Panc1 (cell line): ENCODE data around the gene ZNF579.

Experiments
- CTCF ChIP-seq: fragments of 450-650 bp; IDR thresholded peaks from 2 replicates; pipeline ENCODE4 v1.5.1; 2017; ENCODE audit warnings: mild to moderate bottlenecking
- POLR2AphosphoS5 ChIP-seq: IDR thresholded peaks from 2 replicates; pipeline ENCODE4 v1.6.1; 2012; ENCODE audit warnings: mild to moderate bottlenecking, low read depth, low read length, moderate library complexity
- SIN3A ChIP-seq: IDR thresholded peaks from 2 replicates; pipeline ENCODE4 v1.6.1; 2012; ENCODE audit warnings: low read depth, mild to moderate bottlenecking, low read length, moderate library complexity, borderline replicate concordance; ENCODE audit not compliant: insufficient read depth
- TCF7L2 ChIP-seq: IDR thresholded peaks from 2 replicates; pipeline ENCODE4 v1.6.1; 2011; ENCODE audit warnings: mild to moderate bottlenecking, low read depth, low read length, inconsistent platforms

- TF ChIP-seq POLR2AphosphoS5, result no peak
- no peak for TF ChIP-seq CTCF
- no peak for TF ChIP-seq TCF7L2
- no peak for TF ChIP-seq SIN3A
Observed at GRCh38 chr19:55542292-55542855, 38.3 kb downstream of the ZNF579 start.
